Right lobe of liver (tissue), 4 donors: ENCODE data around the gene DCPS.

Source experiments
- POLR2A ChIP-seq: fragments of 450-650 bp; IDR thresholded peaks from one replicate; pipeline ENCODE4 v1.6.1; 2017; ENCODE audit warnings: antibody characterized with exemption, mild to moderate bottlenecking
- TF ChIP-seq, protein P1 (sequence below), 4 donors: fragments of 200-600 bp in 3 of 4; fragments of 450-650 bp in 1 of 4; IDR thresholded peaks; one replicate each; pipeline versions ENCODE4 v1.5.1 to v1.8.0; 2016 to 2022; ENCODE audit warnings: antibody characterized with exemption in 4 of 4, mild to moderate bottlenecking in 2 of 4
- donor health status: DM: no; HTN: no; CAD: no.
- donor health status: DM: no; HTN: no; CAD: no.
- donor health status: DM: no; HTN: yes; CAD: no.

DNA sequence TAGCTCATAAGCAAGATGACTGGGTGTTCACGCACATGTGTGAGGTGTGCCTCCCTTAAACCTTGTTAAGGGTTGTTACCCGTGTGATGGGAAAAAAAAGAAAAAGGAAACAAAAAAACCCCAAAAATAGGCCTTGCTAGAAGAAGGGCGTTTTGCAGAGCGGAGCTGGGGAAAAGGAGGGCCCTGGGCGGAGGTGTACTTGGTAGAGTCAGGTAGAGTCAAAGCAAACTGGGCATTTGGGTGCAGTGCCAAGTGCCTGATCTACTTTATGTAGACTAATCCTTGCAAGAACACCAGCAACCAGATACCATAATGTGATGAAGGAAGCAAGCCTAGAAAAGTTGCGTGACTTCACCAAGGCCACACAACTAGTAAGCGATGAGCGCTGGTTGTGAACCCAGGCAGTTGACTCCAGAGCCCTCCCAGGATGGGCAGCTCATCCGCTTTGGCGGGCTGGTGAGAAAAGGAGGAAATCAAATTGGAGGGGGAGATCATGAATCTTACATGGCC is 22.1 kb upstream of the DCPS start:
- TF ChIP-seq POLR2A, result no peak
- TF ChIP-seq, protein P1, sequence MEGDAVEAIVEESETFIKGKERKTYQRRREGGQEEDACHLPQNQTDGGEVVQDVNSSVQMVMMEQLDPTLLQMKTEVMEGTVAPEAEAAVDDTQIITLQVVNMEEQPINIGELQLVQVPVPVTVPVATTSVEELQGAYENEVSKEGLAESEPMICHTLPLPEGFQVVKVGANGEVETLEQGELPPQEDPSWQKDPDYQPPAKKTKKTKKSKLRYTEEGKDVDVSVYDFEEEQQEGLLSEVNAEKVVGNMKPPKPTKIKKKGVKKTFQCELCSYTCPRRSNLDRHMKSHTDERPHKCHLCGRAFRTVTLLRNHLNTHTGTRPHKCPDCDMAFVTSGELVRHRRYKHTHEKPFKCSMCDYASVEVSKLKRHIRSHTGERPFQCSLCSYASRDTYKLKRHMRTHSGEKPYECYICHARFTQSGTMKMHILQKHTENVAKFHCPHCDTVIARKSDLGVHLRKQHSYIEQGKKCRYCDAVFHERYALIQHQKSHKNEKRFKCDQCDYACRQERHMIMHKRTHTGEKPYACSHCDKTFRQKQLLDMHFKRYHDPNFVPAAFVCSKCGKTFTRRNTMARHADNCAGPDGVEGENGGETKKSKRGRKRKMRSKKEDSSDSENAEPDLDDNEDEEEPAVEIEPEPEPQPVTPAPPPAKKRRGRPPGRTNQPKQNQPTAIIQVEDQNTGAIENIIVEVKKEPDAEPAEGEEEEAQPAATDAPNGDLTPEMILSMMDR (IDR thresholded peaks at IDR 0.05), result no peak
